Left ventricle myocardium superior (tissue), 1 donor: ENCODE data around the gene ZNF157. TPM values are rescaled to one million over a fixed set of nuclear protein-coding genes. Genes with fewer than 3 reads are reported as not detected.

Experiments used
- ATAC-seq: fragments of 200-7000 bp; cut with Tn5 transposase; one replicate; pipeline ENCODE4 v1.9.1; 2020; ENCODE audit warnings: mild to moderate bottlenecking, moderate library complexity
- DNase-seq: peaks from one replicate; pipeline ENCODE4 v3.0.0-alpha.2; 2020
- intact Hi-C: fragments of 100-400 bp; cut with micrococcal nuclease; formaldehyde crosslinking; loops from one replicate; pipeline ENCODE4 v1.11.0; 2022
- total RNA-seq: library from RNA; stranded (reverse); fragmentation: NEBNext Ultra II Directional; extraction: Animal tissue kit (Norgen Biotek cat#: 25700); gene quantifications from one replicate; pipeline ENCODE4 v1.2.1, GENCODE V29; 2021
- donor health status: DM: no; HTN: yes; CAD: no; lungs with severe emphysema.

ZNF157 gene
- total RNA-seq, 1 donor from 2014 or later: not detected

DNA sequence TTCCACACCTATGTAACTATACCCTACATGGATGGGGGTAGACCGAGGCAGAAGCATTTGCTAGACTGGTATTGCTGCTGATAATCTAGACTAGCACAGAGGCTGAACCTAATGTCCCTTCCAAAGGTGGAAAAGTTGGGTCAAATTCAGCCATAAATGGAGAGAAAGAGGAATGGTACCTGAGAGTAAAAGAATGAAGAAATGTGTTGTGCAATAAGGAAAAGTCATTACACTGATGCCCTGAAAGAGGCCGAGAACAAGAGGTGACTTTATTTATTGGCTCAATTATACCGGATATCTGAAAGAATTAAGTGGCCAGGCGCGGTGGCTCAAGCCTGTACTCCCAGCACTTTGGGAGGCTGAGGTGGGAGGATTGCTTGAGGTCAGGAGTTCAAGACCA, 60.5 kb downstream of the ZNF157 start:
- intact Hi-C loops: no loop called here
- DNase-seq (no peak), ATAC-seq (no peak)

DNA sequence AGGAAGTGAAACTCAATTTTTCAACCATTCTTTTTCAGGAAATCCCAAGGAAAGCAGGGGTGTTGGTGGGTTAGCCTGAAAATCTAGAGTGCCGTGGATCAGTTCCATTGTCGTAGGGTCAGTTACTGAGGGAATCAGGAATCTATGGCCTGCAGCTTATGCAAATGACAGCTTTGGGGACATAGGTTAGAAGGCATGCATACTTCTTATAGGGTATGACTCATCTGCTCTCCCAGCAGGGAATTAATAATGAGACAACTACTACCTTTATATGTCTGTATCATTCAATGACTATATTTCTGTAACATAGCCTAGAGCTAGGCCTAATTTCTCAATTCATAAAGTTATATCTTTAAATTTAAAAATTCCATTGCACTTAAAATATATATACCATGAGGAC, 76.1 kb downstream of the ZNF157 start:
- ATAC-seq (no peak), DNase-seq (no peak)
- intact Hi-C loops: no loop called here

DNA sequence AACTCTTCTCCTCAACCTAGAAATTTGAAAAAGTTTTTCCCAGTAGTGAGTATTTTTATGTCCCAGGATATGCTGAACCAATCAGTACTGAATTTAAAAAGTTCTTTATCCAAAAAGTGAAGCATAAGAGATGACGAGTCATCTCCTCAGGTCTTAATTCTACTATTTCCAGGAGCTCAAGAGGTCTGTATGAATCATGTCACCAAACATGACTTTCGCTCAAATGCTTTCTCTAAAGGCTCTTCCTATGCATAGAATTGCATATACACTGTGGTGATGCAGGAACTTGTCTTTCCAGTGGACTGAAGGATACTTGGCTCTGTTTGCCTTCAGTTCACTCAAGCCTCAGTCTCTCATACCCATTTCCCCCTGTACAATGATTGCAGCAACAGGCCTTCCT, 76.6 kb downstream of the ZNF157 start:
- no peak for ATAC-seq
- intact Hi-C loops: no loop called here
- DNase-seq: no peak

DNA sequence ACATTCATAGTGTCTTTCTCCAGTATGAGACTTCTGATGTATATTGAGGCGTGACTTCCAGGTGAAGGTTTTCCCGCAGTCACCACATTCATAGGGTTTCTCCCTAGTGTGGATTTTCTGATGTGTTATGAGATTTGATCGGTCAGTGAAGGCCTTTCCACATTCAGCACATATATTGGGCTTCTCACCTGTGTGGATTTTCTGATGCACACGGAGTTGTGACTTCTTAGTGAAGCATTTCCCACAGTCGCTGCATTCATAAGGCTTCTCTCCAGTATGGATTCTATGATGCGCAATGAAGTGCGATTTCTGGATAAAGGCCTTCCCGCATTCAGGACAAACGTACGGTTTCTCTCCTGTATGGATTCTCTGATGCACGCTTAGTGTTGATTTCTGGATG, 77.2 kb downstream of the ZNF157 start:
- intact Hi-C loops: no loop called here
- no peak for ATAC-seq
- no peak for DNase-seq

DNA sequence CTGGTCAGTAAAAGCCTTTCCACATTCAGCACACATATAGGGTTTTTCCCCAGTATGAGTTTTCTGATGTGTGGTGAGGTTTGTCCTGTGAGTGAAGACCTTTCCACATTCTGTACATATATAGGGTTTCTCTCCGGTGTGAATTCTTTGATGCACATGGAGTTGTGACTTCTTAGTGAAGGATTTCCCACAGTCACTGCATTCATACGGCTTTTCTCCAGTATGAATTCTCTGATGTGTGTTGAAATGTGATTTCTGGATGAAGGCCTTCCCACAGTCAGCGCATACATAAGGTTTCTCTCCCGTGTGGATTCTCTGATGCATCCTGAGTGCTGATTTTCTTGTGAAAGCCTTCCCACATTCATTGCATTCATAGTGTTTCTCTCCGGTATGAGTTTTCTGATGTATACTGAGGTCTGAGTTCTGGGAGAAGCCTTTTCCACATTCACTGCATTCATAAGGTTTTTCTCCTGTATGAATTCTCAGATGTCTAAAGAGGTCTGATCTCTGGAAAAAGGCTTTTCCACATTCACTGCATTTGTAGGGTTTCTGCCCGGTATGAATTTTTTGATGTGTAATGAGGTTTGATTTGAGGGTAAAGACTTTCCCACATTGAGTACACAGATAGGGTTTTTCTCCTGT, 77.9 kb downstream of the ZNF157 start:
- DNase-seq (no peak), ATAC-seq (no peak)
- intact Hi-C loops: no loop called here

- intact Hi-C loops: no loop called here
- ATAC-seq (no peak), DNase-seq (no peak)
These were observed 81.7 kb downstream of the ZNF157 start for GRCh38 chrX:47452112-47452511.

- DNase-seq (peak; percentile 61), ATAC-seq (peak; percentile 88)
- intact Hi-C loops: no loop called here
These were observed 85.7 kb downstream of the ZNF157 start for GRCh38 chrX:47456080-47456479.

GRCh38 chrX:47458528-47458927, 88.2 kb downstream of the ZNF157 start:
- DNase-seq (no peak), ATAC-seq (no peak)
- intact Hi-C loops: no loop called here

DNA sequence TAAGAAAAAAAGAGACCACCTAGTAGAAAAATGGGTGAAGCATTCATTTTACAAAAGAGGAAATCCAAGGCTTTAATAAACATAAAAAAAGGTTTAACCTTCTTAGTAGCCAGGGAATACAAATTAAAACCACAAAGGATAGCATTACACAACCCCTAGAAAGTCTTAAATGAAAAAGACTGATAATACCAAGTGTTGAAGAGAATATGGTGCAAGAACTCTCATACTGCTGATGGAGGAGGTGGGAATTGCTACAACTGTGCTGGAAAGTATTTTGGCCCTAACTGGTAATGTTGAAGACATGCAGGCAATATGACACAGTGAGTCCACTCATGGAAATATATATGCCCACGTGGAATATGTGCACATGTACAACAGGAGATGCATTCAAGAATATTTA, 90.2 kb downstream of the ZNF157 start:
- ATAC-seq (no peak), DNase-seq (no peak)
- intact Hi-C loops: no loop called here

Other genes with a start within 250 kb of the ZNF157 start
- gene NDUFB11, start 225.9 kb upstream of the ZNF157 start, total RNA-seq: 210 TPM
- 32.9 TPM for gene RBM10, start 225.4 kb upstream of the ZNF157 start, total RNA-seq
- gene UBA1, start 176.7 kb upstream of the ZNF157 start, total RNA-seq: 100 TPM
- 155 TPM for gene CDK16, start 151.9 kb upstream of the ZNF157 start, total RNA-seq
- 31.4 TPM for gene USP11, start 137.6 kb upstream of the ZNF157 start, total RNA-seq
- 12.8 TPM for gene ZNF41, start 112.6 kb downstream of the ZNF157 start, total RNA-seq
- gene ARAF, start 190.6 kb downstream of the ZNF157 start, total RNA-seq: 78.3 TPM
- gene TIMP1, start 211.9 kb downstream of the ZNF157 start, total RNA-seq: 114 TPM
- 9.4 TPM for gene SYN1, start 249.3 kb downstream of the ZNF157 start, total RNA-seq